Activated CD4-positive, alpha-beta T cell treated with anti-CD3 and anti-CD28 coated beads, Interleukin-2, amount 10 ng/mL, durations not matched to agents 7 days and 5 days (primary cell): ENCODE data around the gene THSD7B. TPM values are rescaled to one million over a fixed set of nuclear protein-coding genes. Genes with fewer than 3 reads are reported as not detected.
"Not testable (repeated sequence)": the region's sequence is repeated elsewhere in the genome, so short reads cannot be mapped to it uniquely, and the experiment has no call there.

ENCODE experiments used
- CTCF ChIA-PET: fragments of 350-600 bp; sonication (Branson Sonifier 250); formaldehyde crosslinking; loops from one replicate; lab custom pipeline; 2021; ENCODE audit warnings: antibody characterized with exemption; lab: Charles Lee
- POLR2A ChIA-PET: fragments of 350-600 bp; sonication (Branson Sonifier 250); formaldehyde crosslinking; loops from one replicate; lab custom pipeline; 2021; ENCODE audit warnings: antibody characterized with exemption; lab: Charles Lee
- DNase-seq: peaks from one replicate; pipeline ENCODE4 v3.0.0-alpha.2; 2020
- H3K27ac Mint-ChIP-seq: one replicate; pipeline ENCODE4 v1.8.0; 2021; ENCODE audit warnings: mild to moderate bottlenecking, moderate library complexity, mixed read lengths
- H3K27me3 Mint-ChIP-seq: one replicate; pipeline ENCODE4 v1.8.0; 2021; ENCODE audit warnings: mixed read lengths
- H3K36me3 Mint-ChIP-seq: one replicate; pipeline ENCODE4 v1.8.0; 2021; ENCODE audit warnings: low read depth, mixed read lengths
- H3K4me1 Mint-ChIP-seq: one replicate; pipeline ENCODE4 v1.8.0; 2021; ENCODE audit warnings: mixed read lengths
- H3K4me3 Mint-ChIP-seq: one replicate; pipeline ENCODE4 v1.8.0; 2021; ENCODE audit warnings: mild to moderate bottlenecking, moderate library complexity, mixed read lengths
- H3K9me3 Mint-ChIP-seq: one replicate; pipeline ENCODE4 v1.8.0; 2021; ENCODE audit warnings: mixed read lengths
- total RNA-seq, 2 experiments: library from RNA; stranded (reverse); gene quantifications; one replicate each; pipeline ENCODE4 v1.2.3, GENCODE V29; 2021

THSD7B gene
- total RNA-seq, 2 experiments from 2014 or later = not detected

DNA sequence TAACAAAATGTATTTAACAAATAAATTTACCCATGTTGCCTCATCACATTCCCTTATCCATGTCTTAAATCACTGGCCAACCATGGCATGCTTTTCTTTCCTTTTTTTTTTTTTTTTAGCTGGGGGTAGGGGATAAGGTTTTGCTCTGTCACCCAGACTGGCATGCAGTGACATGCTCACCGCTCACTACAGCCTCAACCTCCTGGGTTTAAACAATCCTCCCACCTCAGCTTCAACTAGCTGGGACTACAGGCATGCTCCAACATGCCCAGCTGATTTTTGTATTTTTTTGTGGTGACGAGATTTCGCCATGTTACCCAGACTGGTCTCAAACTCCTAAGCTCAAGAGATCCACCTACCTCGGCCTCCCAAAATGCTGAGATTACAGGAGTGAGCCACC lies 266.4 kb downstream of the THSD7B start:
- Mint-ChIP-seq H3K27me3 (no peaks in the 10 kb centered on the region), H3K27ac (no peak overlapping the region), H3K4me1 (no peaks in the 10 kb centered on the region), H3K4me3 (no peak overlapping the region), H3K36me3 (no peaks in the 10 kb centered on the region), H3K9me3 (no peaks in the 10 kb centered on the region)
- ChIA-PET POLR2A (no interaction called here), CTCF (interaction anchor here (1.2 kb wide), 1 partner anchor 9 kb away, joined by 3 read pairs; no protein-coding TSS in a partner anchor)
- DNase-seq = no peak

DNA sequence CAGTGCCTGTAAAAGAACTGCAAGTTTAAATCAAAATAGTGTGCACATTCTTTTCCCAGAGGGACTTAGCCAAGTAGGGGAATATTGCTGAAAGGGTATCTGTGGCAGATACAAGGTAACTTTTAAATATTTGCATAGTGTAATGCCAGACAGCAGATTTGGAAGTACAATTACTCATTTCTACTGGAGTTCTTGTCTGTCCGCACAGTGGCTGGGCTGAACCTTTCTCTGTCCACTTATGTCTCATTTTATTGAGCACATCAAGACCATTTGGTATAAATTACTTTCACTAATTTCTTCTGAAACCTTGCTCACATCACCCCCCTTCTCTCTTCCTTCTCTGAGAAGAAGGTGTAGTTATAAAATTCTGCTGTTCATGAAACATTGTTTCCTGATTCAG lies 271.3 kb downstream of the THSD7B start:
- H3K27ac Mint-ChIP-seq = no peak overlapping the region
- H3K27me3 Mint-ChIP-seq = no peaks in the 10 kb centered on the region
- ChIA-PET CTCF (no interaction called here), POLR2A (no interaction called here)
- no peak for DNase-seq
- no peaks in the 10 kb centered on the region for H3K9me3 Mint-ChIP-seq
- no peaks in the 10 kb centered on the region for H3K4me1 Mint-ChIP-seq
- no peaks in the 10 kb centered on the region for H3K36me3 Mint-ChIP-seq
- H3K4me3 Mint-ChIP-seq = no peak overlapping the region

GRCh38 chr2:137039482-137040152 lies 274.3 kb downstream of the THSD7B start:
- no peak for DNase-seq
- Mint-ChIP-seq H3K9me3 (no peaks in the 10 kb centered on the region), H3K4me3 (no peak overlapping the region), H3K4me1 (no peaks in the 10 kb centered on the region), H3K27ac (no peak overlapping the region), H3K27me3 (no peaks in the 10 kb centered on the region), H3K36me3 (no peaks in the 10 kb centered on the region)
- ChIA-PET CTCF (no interaction called here), POLR2A (no interaction called here)

DNA sequence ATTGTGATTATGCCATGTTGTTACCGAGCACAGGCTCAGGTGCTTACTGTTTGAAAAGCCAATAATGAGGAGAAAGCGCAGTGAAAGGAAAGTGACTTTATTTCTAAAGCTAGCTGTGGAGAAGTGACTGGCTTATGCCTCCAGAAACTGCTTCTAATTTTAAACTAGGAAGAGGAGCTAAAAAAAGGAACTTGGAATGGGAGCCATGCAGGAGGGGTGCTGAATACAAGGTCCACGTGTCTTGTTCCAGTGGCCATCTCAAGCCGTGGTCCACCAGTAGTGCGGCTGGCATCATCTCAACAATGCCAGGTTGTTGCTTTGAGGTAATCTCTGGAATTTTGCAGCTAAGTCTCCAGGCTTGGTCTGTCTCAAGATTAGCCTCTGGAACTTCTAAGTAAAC lies 282.0 kb downstream of the THSD7B start:
- H3K4me1 Mint-ChIP-seq = no peaks in the 10 kb centered on the region
- CTCF ChIA-PET = no interaction called here
- no peak for DNase-seq
- no peaks in the 10 kb centered on the region for H3K9me3 Mint-ChIP-seq
- H3K27ac Mint-ChIP-seq = no peak overlapping the region
- no peak overlapping the region for H3K4me3 Mint-ChIP-seq
- no peaks in the 10 kb centered on the region for H3K27me3 Mint-ChIP-seq
- H3K36me3 Mint-ChIP-seq = no peaks in the 10 kb centered on the region
- POLR2A ChIA-PET = no interaction called here

DNA sequence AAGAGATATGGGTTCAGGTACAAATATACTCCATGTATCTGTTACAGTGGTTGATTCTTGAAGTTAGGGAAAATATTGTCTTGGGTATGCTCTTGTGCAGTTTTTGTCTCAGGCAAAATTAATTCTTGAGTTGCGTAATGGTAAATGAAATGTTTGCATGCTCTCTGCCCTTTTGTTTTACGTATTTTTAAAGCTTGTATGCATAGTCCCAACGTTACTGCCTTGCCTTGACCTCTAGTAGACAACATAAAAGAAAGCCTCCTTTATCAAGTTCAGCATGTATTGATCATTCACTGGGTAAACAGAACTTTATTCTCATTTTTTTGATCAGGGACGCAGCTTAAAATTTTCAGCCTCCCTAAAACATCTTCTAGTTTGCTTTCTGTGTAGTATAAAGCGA lies 283.1 kb downstream of the THSD7B start:
- DNase-seq = no peak
- POLR2A ChIA-PET = no interaction called here
- no peaks in the 10 kb centered on the region for H3K4me1 Mint-ChIP-seq
- no peak overlapping the region for H3K27ac Mint-ChIP-seq
- H3K4me3 Mint-ChIP-seq = no peak overlapping the region
- CTCF ChIA-PET = no interaction called here
- no peaks in the 10 kb centered on the region for H3K27me3 Mint-ChIP-seq
- H3K9me3 Mint-ChIP-seq = no peaks in the 10 kb centered on the region
- no peaks in the 10 kb centered on the region for H3K36me3 Mint-ChIP-seq

GRCh38 chr2:137049518-137049917 lies 284.2 kb downstream of the THSD7B start:
- POLR2A ChIA-PET = no interaction called here
- DNase-seq = no peak
- Mint-ChIP-seq H3K4me1 (no peaks in the 10 kb centered on the region), H3K4me3 (no peak overlapping the region), H3K27ac (no peak overlapping the region), H3K27me3 (no peaks in the 10 kb centered on the region), H3K9me3 (no peaks in the 10 kb centered on the region), H3K36me3 (no peaks in the 10 kb centered on the region)
- CTCF ChIA-PET = no interaction called here

DNA sequence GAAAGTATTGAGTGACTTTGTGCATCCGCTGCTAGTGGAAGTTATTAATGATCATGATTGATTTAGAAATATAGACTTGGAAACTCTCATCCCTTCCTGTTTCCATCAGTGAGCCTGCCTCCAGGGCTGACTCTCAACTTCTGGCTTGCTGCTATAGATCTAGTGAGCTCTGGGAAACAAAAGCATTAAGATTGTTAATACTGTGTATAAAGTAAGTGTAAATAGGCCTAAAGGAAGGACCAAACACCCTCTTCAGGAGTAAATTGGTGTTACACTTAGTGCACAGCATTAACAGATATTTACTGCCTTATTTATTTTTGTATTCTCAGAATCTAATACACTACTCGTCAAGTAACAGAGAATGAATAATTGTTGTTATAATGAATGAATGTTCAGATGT lies 285.6 kb downstream of the THSD7B start:
- no peak for DNase-seq
- CTCF ChIA-PET = no interaction called here
- Mint-ChIP-seq H3K4me3 (no peak overlapping the region), H3K27ac (no peak overlapping the region), H3K9me3 (no peaks in the 10 kb centered on the region), H3K36me3 (no peaks in the 10 kb centered on the region), H3K27me3 (no peaks in the 10 kb centered on the region), H3K4me1 (no peaks in the 10 kb centered on the region)
- POLR2A ChIA-PET = no interaction called here

GRCh38 chr2:137051778-137052398 lies 286.5 kb downstream of the THSD7B start:
- no peak for DNase-seq
- H3K36me3 Mint-ChIP-seq = no peaks in the 10 kb centered on the region
- H3K4me1 Mint-ChIP-seq = no peaks in the 10 kb centered on the region
- H3K9me3 Mint-ChIP-seq = no peaks in the 10 kb centered on the region
- H3K27me3 Mint-ChIP-seq = no peaks in the 10 kb centered on the region
- ChIA-PET CTCF (no interaction called here), POLR2A (no interaction called here)
- no peak overlapping the region for H3K4me3 Mint-ChIP-seq
- H3K27ac Mint-ChIP-seq = no peak overlapping the region

DNA sequence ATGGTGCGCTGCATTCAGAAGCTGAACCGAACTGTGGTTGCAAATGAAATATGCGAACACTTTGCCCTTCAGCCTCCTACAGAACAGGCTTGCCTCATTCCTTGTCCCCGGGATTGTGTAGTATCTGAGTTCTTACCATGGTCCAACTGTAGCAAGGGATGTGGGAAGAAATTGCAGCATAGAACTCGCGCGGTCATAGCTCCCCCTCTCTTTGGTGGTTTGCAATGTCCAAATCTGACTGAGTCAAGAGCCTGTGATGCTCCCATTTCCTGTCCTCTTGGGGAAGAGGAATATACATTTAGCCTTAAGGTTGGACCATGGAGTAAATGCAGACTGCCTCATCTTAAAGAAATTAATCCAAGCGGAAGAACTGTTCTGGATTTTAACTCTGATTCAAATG lies 291.4 kb downstream of the THSD7B start:
- ChIA-PET POLR2A (no interaction called here), CTCF (no interaction called here)
- Mint-ChIP-seq H3K9me3 (no peaks in the 10 kb centered on the region), H3K36me3 (no peaks in the 10 kb centered on the region), H3K27me3 (no peaks in the 10 kb centered on the region), H3K27ac (no peak overlapping the region), H3K4me1 (no peaks in the 10 kb centered on the region), H3K4me3 (no peak overlapping the region)
- no peak for DNase-seq

DNA sequence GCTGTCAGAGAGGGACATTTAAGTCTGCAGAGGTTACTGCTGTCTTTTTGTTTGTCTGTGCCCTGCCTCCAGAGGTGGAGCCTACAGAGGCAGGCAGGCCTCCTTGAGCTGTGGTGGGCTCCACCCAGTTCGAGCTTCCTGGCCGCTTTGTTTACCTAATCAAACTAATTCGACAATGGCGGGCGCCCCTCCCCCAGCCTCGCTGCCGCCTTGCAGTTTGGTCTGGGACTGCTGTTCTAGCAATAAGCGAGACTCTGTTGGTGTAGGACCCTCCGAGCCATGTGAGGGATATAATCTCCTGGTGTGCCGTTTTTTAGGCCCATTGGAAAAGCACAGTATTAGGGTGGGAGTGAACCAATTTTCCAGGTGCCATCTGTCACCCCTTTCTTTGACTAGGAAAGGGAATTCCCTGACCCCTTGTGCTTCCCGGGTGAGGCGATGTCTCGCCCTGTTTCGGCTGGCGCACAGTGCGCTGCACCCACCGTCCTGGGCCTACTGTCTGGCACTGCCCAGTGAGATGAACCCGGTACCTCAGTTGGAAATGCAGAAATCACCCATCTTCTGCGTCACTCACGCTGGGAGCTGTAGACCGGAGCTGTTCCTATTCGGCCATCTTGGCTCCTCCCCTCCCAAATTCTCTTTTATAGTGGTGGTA lies 310.9 kb downstream of the THSD7B start:
- H3K27ac Mint-ChIP-seq, H3K36me3 Mint-ChIP-seq, POLR2A ChIA-PET: not testable (repeated sequence)

GRCh38 chr2:137091704-137092103 lies 326.4 kb downstream of the THSD7B start:
- Mint-ChIP-seq H3K9me3 (no peaks in the 10 kb centered on the region), H3K4me3 (no peak overlapping the region), H3K4me1 (no peaks in the 10 kb centered on the region), H3K27ac (no peak overlapping the region), H3K36me3 (no peaks in the 10 kb centered on the region), H3K27me3 (no peaks in the 10 kb centered on the region)
- ChIA-PET CTCF (no interaction called here), POLR2A (no interaction called here)
- DNase-seq = no peak

More for the DNA sequence above, 310.9 kb downstream of the THSD7B start:
- DNase-seq, H3K27me3 Mint-ChIP-seq, H3K9me3 Mint-ChIP-seq, H3K4me1 Mint-ChIP-seq, H3K4me3 Mint-ChIP-seq, CTCF ChIA-PET: not testable (repeated sequence)

DNA sequence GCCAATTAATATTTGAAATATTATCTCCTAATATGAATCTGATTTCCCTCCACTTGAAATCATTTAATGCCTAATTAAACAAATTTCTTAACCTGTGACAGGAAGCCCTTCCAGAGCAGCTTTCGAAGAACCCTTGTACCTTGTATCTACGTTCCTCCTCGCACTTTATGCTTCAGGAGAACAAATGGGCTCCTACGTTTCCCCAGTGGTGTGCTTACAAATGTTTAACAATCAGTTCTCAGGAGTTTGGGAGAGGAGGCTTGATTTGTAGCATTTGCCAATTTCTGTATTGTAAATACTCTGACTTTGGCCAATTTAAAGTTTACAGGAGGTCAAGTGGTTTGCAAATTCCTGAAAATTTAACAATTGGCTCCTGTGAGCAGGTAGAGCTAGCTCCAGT lies 327.8 kb downstream of the THSD7B start:
- no peak for DNase-seq
- ChIA-PET POLR2A (no interaction called here), CTCF (no interaction called here)
- Mint-ChIP-seq H3K27me3 (no peaks in the 10 kb centered on the region), H3K27ac (no peak overlapping the region), H3K4me3 (no peak overlapping the region), H3K36me3 (no peaks in the 10 kb centered on the region), H3K9me3 (no peaks in the 10 kb centered on the region), H3K4me1 (no peaks in the 10 kb centered on the region)

DNA sequence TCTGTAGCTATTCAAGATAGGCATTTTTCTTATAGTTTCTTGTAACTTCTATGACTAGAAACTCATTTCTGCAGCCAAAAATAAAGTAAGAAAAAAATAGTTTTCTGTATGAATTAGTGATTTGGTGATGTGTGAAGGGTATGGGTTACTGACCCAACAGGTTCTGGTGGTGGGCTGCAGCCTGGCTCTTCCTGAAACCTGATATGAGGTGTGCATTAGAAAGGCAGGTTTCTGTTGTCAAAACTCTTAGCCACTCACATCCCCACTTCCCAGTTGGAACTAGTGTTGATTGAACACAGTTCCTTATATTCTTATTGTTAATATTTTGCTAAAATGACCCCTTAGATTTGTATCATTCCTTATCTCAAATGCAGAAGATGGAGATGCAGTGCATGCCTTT lies 330.8 kb downstream of the THSD7B start:
- Mint-ChIP-seq H3K27me3 (no peaks in the 10 kb centered on the region), H3K4me1 (no peaks in the 10 kb centered on the region), H3K9me3 (no peaks in the 10 kb centered on the region), H3K36me3 (no peaks in the 10 kb centered on the region), H3K4me3 (no peak overlapping the region), H3K27ac (no peak overlapping the region)
- CTCF ChIA-PET = no interaction called here
- no peak for DNase-seq
- POLR2A ChIA-PET = no interaction called here
